Erythroblast (primary cell): Measurements from ENCODE around the gene TCF4.

ENCODE experiments used
- GATA1 ChIP-seq: IDR thresholded peaks from 2 replicates; pipeline ENCODE4 v1.6.1; 2011; ENCODE audit warnings: low read depth, mild to moderate bottlenecking, control low read depth, low read length, moderate library complexity
- POLR2A ChIP-seq: IDR thresholded peaks from 2 replicates; pipeline ENCODE4 v1.6.1; 2011; ENCODE audit warnings: mild to moderate bottlenecking, low read length

DNA sequence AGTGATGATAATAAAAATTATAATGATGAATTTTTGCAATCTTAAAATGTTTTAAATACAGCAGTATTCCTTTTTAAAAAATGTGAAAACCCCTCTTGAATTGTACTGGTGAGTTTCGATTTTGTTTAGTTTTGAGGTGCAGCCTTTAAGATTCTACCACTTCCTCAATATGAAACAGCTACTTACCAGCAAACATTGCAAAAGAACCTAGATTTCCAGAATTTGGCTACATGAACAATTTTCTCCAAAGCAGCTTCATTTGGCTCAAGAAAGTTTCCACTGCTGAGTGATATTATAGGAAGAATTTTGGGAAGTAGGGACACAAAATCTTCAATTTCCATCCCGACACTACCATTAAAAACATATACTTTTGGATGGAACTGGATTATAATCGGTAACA, 12.0 kb downstream of the TCF4 start:
- TF ChIP-seq POLR2A (no peak), GATA1 (no peak)
